Thyroid gland (tissue), 4 donors: ENCODE results near the gene NADSYN1. TPM values are rescaled to one million over a fixed set of nuclear protein-coding genes. Genes with fewer than 3 reads are reported as not detected.

ENCODE experiments used
- DNase-seq, 2 donors: peaks; one replicate each; pipeline ENCODE4 v3.0.0-alpha.2; 2019
- H3K27ac ChIP-seq, 3 donors: fragments of 200-600 bp; sonication (generic); 1 replicate in 2 of 3; 2 replicates in 1 of 3; pipeline ENCODE4 v1.5.1; 2016 to 2019; ENCODE audit warnings: mild to moderate bottlenecking in 1 of 3, moderate library complexity in 1 of 3
- H3K27me3 ChIP-seq: fragments of 200-600 bp; sonication (generic); one replicate; pipeline ENCODE4 v1.5.1; 2019
- H3K36me3 ChIP-seq, 2 donors: fragments of 200-600 bp; sonication (generic); one replicate each; pipeline ENCODE4 v1.5.1; 2016 to 2019
- H3K4me1 ChIP-seq, 2 donors: fragments of 200-600 bp; sonication (generic); one replicate each; pipeline ENCODE4 v1.5.1; 2017 to 2019
- H3K4me3 ChIP-seq, 3 donors: fragments of 200-600 bp; sonication (generic); replicated peaks in 1 of 3; 1 replicate in 2 of 3; 2 replicates in 1 of 3; pipeline ENCODE4 v1.5.1; 2016; ENCODE audit warnings: mild to moderate bottlenecking in 1 of 3
- H3K9me3 ChIP-seq: fragments of 200-600 bp; sonication (generic); one replicate; pipeline ENCODE4 v1.5.1; 2017
- CTCF ChIP-seq, 6 experiments: fragments of 200-600 bp in 3 of 6; fragments of 450-650 bp in 3 of 6; sonication (generic) in 3 of 6; IDR thresholded peaks; one replicate each; pipeline ENCODE4 v1.5.1; 2016 to 2019; ENCODE audit warnings: antibody characterized with exemption in 6 of 6, mild to moderate bottlenecking in 2 of 6, inconsistent platforms in 1 of 6, moderate library complexity in 1 of 6
- POLR2A ChIP-seq, 2 donors: fragments of 450-650 bp; IDR thresholded peaks; one replicate each; pipeline ENCODE4 v1.6.1; 2017; ENCODE audit warnings: antibody characterized with exemption in 2 of 2, mild to moderate bottlenecking in 2 of 2, moderate library complexity in 1 of 2
- WGBS, 2 donors: methylation state at CpG; one replicate each; pipeline ENCODE4 v1.1.5; 2017; 5-methylcytosine and 5-hydroxymethylcytosine counted together
- intact Hi-C: fragments of 100-400 bp; cut with DNase I; formaldehyde crosslinking; loops from one replicate; pipeline ENCODE4 v1.15.1; 2023
- total RNA-seq, 4 donors: library from RNA; depleted of rRNA; stranded (reverse); fragments of >200 nt; gene quantifications; one replicate each; pipeline ENCODE4 v1.2.3, GENCODE V29; 2016

Gene NADSYN1
- total RNA-seq, 4 donors from 2014 or later = 41.9 to 102 (median 54.7) TPM

DNA sequence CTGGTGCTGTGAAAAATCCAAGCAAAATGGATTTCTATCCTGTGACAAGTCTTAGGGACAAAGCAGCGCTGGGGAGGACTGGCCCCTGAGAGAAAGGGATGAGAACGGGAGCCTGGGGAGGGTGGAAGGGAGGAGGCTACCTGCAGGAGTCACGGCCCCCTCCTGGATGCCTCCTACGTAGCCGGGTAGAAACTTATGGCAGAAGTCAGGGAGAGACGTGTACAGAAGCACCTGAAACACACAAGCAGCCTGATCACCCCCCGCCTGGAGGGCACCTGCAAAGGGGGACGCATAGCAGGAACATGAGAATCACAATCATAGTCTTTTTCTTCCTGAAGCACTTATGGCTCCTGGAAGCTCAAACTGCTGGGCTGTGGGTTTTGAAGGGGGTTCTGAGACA lies 10.9 kb upstream of the NADSYN1 start:
- H3K9me3 ChIP-seq = no peaks in the 10 kb centered on the region
- TF ChIP-seq POLR2A (IDR thresholded peaks at IDR 0.05) = no peak
- H3K4me3 ChIP-seq = no peak overlapping the region
- H3K27me3 ChIP-seq = no peaks in the 10 kb centered on the region
- peaks cover 11 to 13% of the 10 kb centered on the region in 2 donors for H3K36me3 ChIP-seq
- no peak overlapping the region for H3K27ac ChIP-seq
- H3K4me1 ChIP-seq = no peaks in the 10 kb centered on the region
- DNase-seq = no peak
- intact Hi-C loops = no loop called here
- WGBS, 2 donors = 93 to 94% methylated on average over 8 of the region's 8 CpGs

GRCh38 chr11:71442880-71443279 lies 10.1 kb upstream of the NADSYN1 start:
- H3K4me1 ChIP-seq = peaks cover 3 to 6% of the 10 kb centered on the region in 2 donors
- no peak overlapping the region for H3K4me3 ChIP-seq
- TF ChIP-seq POLR2A (IDR thresholded peaks at IDR 0.05) (no peak), CTCF (IDR thresholded peaks at IDR 0.05) (no peak)
- no peaks in the 10 kb centered on the region for H3K27me3 ChIP-seq
- WGBS, 2 donors = 91 to 99% methylated on average over 5 of the region's 5 CpGs
- no peak for DNase-seq
- intact Hi-C loops = no loop called here
- H3K36me3 ChIP-seq = peaks cover 11 to 13% of the 10 kb centered on the region in 2 donors
- no peaks in the 10 kb centered on the region for H3K9me3 ChIP-seq
- H3K27ac ChIP-seq = no peak overlapping the region

DNA sequence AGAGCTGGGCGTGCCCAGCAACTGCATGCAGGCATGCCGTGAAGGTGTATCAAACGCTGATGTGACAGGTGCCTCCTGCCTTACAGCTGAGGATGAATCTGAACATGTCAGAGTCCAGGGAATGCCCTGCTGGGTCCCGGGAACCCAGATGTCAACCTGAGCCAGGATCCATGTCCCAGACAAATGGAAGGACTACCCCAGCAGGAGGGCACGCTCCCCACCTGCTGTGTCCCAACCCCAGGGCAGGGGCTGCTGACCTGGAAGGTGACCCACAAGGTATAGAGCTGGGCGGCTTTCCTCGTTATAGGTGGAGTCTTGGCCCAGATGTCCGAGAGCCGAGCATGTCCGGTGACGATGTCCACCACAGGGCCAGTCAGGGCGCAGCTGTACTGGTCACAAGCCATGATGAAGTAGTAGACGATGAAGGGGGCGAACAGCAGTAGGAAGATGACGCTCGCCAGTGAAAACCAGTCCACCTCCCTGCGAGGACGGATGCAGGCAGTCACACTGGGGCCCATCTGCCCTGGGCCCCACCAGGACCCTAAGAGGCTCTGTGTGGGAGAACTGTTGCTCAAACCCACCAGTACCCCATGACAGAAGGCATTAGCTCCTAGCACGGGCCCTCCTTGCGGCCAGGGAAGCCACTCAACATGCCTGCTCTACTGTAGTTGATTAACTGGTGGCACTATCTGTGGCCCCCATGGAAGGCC lies 9.1 kb upstream of the NADSYN1 start:
- no peak for TF ChIP-seq CTCF (IDR thresholded peaks at IDR 0.05)
- TF ChIP-seq POLR2A (IDR thresholded peaks at IDR 0.05) = no peak
- no peak overlapping the region for H3K4me3 ChIP-seq
- WGBS, 2 donors = 94 to 99% methylated on average over 16 to 19 of the region's 20 CpGs
- H3K27ac ChIP-seq = no peak overlapping the region
- peaks cover 6 to 13% of the 10 kb centered on the region in 2 donors for H3K36me3 ChIP-seq
- no peaks in the 10 kb centered on the region for H3K9me3 ChIP-seq
- no peak for DNase-seq
- no peaks in the 10 kb centered on the region for H3K27me3 ChIP-seq
- intact Hi-C loops = no loop called here
- peaks cover 6 to 7% of the 10 kb centered on the region in 2 donors for H3K4me1 ChIP-seq

DNA sequence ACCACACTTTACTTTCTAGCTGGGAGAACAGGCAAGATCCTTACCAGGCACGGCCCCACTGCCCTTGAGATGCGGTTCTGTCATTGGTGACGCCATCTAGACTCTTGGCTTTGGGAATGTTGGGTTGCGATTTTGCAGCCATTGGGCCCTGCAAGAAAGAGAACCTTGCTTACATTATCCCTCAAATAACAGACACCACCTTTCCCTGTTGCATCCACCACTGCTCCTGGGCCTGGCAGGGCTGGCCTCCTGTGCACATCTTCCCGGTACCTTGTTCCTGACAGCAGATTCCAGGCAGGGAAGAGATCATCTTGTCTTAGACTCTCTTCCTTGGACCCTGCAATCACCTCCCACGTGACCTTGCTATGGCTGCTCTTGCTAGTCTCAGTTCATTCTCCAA lies 8.2 kb upstream of the NADSYN1 start:
- TF ChIP-seq POLR2A (IDR thresholded peaks at IDR 0.05) (no peak), CTCF (IDR thresholded peaks at IDR 0.05) (no peak)
- H3K4me1 ChIP-seq = peaks cover 12 to 16% of the 10 kb centered on the region in 2 donors
- intact Hi-C loops = no loop called here
- DNase-seq = no peak
- 96 to 98% methylated on average over 6 of the region's 6 CpGs for WGBS, 2 donors
- no peaks in the 10 kb centered on the region for H3K27me3 ChIP-seq
- peaks cover 2 to 13% of the 10 kb centered on the region in 2 donors for H3K36me3 ChIP-seq
- no peak overlapping the region for H3K27ac ChIP-seq
- H3K4me3 ChIP-seq = no peak overlapping the region
- no peaks in the 10 kb centered on the region for H3K9me3 ChIP-seq

- no peak overlapping the region for H3K4me3 ChIP-seq
- H3K27me3 ChIP-seq = no peaks in the 10 kb centered on the region
- 77 to 93% methylated on average over 1 of the region's 1 CpG for WGBS, 2 donors
- TF ChIP-seq CTCF (IDR thresholded peaks at IDR 0.05) (no peak), POLR2A (IDR thresholded peaks at IDR 0.05) (no peak)
- no peak overlapping the region for H3K27ac ChIP-seq
- intact Hi-C loops = no loop called here
- DNase-seq = no peak
- peaks cover 12 to 17% of the 10 kb centered on the region in 2 donors for H3K4me1 ChIP-seq
- H3K36me3 ChIP-seq = peaks cover 2 to 7% of the 10 kb centered on the region in 2 donors
- H3K9me3 ChIP-seq = no peaks in the 10 kb centered on the region
These were observed 6.9 kb upstream of the NADSYN1 start for GRCh38 chr11:71446150-71446549.
